Stimulated activated CD4-positive, alpha-beta T cell treated with anti-CD3 and anti-CD28 coated beads, TNF-alpha, amount 100 ng/mL, for 4 hours (primary cell): ENCODE results near the gene TMEM14C.

Experiments
- DNase-seq, 3 experiments: peaks; one replicate each; pipeline ENCODE4 v3.0.0-alpha.2; 2020; ENCODE audit warnings: low read depth in 3 of 3

The TMEM14C gene

DNA sequence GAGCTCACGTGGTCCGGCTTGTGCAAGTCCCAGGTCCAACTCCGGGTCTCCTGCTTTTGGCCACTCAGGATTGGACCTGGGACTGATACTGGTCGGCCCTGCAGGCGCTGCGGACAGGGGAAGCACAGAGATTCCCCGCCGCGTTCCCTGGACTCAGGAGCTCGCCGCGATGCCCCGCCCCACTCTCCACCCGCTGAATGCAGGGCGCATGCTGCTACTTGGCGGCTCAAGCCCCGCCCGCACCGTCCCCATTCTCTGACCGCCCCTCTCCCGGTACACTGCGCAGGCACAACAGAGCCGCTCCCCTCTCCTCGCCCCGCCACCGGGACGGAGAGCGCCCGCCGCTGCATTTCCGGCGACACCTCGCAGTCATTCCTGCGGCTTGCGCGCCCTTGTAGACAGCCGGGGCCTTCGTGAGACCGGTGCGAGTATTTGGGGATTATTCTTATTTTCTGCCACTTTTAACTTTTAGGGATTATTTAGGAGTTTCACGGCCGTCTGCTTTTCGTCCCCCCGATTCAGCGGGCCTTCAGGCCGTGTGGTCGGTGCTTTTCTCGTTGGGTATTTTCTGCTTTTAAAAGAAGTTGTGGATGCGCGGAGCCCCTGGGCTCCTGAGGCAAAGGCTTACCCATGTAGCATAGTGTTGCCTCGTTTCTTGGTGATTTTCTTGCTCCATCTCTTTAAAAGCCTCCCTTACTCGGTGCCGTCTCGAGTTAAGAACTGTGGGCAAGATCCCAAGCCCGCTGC, at the start of gene TMEM14C:
TMEM14C (plus strand) TSS at position 251 of the 747 bp plus-strand sequence. CDS start 1,544 bp downstream, outside the sequence.
- peak; percentile 56 to 82 (median 62) for DNase-seq

GRCh38 chr6:10676403-10676802, 46.5 kb upstream of the TMEM14C start:
- DNase-seq: no peak

GRCh38 chr6:10678456-10678855, 44.4 kb upstream of the TMEM14C start:
- DNase-seq: no peak

DNA sequence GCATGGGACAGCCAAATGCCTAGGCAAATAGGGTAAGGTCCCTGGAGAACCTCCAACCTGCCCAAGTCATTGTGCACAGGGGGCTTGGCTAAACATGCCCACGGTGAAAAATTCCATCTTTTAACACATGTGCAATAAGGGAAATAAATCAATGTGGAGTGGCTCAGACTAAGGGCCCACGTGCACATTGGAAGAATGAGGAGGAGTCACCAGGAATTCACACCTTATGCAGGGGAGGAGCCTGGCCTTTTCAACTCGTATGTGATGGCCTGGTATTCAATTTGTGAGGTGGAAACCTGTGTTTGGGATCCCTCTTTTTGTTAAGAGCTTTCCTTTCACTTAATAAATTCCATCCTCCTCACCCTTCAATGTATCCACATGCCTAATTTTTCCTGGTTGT, 41.1 kb upstream of the TMEM14C start:
- DNase-seq: no peak

DNA sequence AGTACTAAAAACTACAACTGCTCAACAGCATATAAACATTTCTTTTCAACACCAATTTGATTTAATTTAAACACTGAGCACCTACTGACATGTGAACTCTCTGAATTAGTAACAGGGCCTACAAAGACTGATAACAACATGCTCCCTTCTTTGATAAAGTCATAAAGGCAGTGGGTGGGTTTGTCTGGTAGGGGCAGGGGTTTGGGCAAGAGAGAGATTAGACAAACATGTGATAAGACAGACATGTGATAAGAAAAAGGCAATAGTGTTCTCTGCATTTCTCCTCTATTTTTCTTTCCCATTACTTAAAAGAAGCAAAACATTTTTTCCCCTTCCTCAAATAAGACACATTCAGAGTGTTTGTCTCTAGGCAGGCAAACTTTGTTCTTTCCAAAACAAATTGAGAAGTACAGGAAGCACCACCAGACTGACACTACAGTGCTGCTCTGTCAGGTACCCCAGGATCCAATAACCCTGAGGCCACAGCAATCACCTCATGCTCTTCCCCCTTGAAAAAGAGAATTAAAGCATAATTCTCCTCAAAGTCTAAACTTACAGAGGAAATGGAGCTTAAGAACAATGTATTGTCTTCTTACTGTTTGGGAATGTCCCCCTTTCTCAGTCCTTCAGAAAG, 40.4 kb upstream of the TMEM14C start:
- no peak for DNase-seq

- no peak for DNase-seq
These were observed 38.3 kb upstream of the TMEM14C start for GRCh38 chr6:10684618-10685017.

DNA sequence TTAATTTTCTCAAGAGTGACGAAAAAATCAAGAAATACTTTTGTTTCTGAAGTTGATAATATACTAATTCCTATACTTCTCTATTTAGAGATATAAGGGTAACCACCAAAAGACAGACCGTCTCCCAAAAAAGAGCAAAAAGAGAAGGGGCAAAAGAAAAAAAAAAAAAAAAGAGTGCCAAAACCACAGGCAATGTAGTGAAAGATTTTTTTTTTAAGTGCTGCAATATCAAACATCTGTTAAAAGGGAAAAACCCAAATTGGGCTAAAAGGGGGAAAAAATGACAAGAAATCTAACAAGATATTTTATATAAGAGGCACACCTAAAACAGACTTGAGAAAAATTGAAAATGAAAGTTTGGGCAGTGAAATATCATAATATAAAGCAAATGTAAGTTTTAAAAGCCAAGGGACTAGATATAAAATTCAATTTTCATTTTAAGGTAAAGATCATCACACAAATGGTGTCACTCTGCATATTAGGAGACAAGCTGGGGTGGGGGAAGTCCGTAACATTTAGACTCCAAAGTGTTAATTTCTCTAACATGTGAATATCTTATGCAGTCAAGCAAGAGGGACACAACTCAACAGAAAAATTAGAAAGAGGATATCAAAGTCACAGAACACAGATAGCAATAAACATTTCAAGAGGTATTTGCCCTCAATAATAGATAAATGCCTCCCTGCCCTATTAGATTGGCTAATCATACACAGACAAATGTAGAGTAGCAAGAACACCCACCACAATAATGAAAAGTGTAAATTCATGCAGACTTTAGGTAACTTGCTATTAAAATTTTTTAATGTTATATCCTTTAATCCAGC, 37.6 kb upstream of the TMEM14C start:
- no peak for DNase-seq

- no peak for DNase-seq
These were observed 36.0 kb upstream of the TMEM14C start for GRCh38 chr6:10686901-10687300.

GRCh38 chr6:10687582-10687981, 35.3 kb upstream of the TMEM14C start:
- DNase-seq: no peak

GRCh38 chr6:10690651-10691445, 32.0 kb upstream of the TMEM14C start:
- no peak for DNase-seq

DNA sequence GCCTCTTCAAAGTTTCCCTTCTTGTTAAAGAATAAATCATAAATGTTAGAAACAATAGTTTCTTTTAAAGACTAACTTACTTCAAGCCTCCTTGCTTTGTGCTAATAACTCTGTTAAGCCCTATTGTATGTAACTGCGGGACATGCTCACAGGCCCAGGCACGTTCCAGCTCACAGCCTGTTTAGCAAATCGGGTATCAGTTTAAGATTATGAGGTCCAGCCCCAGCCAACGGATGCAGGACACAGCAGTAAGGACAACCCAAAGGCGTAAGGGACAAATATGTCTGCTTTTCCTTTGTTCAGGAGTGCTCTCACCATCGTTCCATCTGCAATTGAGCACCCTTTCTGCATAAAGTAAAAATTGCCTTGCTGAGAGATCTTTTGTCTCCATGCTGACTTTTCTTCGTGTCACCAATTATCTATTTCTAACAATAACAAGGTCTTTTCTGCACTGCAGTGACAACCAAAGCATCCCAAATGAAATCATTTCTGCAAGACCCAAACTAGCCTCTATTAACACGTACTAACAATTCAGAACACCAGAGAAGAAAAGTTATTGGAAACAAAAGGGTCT, 29.8 kb upstream of the TMEM14C start:
- DNase-seq: no peak

GRCh38 chr6:10694302-10695085, 28.4 kb upstream of the TMEM14C start, which contains the start of the genes C6orf52 and PAK1IP1:
C6orf52 (minus strand) TSS chr6:10694616; CDS start chr6:10687550, 7,066 bp downstream.
PAK1IP1 (plus strand) TSS chr6:10694972; CDS start chr6:10694986, 14 bp downstream.
- DNase-seq: peak; percentile 80 to 87 (median 86)

GRCh38 chr6:10695086-10695657, 27.7 kb upstream of the TMEM14C start:
- DNase-seq: no peak

GRCh38 chr6:10696655-10697054, 26.2 kb upstream of the TMEM14C start:
- DNase-seq: no peak

- no peak for DNase-seq
These were observed 8.9 kb upstream of the TMEM14C start for GRCh38 chr6:10713962-10714361.

GRCh38 chr6:10719296-10719963, 3.4 kb upstream of the TMEM14C start:
- DNase-seq: no peak

GRCh38 chr6:10719964-10720264, 3.0 kb upstream of the TMEM14C start:
- DNase-seq: no peak

DNA sequence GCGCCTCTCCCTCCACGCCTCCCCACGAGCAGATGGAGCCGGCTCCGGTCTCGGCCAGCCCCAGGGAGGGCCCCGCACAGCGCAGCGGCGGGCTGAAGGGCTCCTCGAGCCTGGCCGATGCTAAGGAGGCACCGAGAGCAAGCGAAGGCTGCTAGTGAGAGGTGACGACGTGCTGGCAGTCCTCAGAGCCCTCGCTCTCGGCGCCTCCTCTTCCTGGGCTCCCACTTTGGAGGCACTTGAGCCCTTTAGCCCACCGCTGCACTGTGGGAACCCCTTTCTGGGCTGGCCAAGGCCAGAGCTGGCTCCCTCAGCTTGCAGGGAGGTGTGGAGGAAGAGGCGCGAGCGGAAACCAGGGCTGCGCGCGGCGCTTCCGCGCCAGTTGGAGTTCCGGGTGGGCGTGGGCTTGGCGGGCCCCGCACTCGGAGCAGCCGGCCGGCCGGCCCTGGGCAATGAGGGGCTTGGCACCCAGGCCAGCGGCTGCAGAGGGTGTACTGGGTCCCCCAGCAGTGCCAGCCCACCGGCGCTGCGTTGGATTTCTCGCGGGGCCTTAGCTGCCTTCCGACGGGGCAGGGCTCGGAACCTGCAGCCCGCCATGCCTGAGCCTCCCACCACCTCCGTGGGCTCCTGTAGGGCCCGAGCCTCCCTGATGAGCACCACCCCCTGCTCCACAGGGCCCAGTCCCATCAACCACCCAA, 2.5 kb upstream of the TMEM14C start:
- peak; percentile 31 to 34 (median 32) for DNase-seq
